ENCODE results near the gene TICRR.
"Not testable (repeated sequence)": the region's sequence is repeated elsewhere in the genome, so short reads cannot be mapped to it uniquely, and the experiment has no call there.

The TICRR gene

GRCh38 chr15:89566621-89567294 is 8.5 kb upstream of the TICRR start:
- DNase-seq = no peak

GRCh38 chr15:89569090-89569745 is 6.1 kb upstream of the TICRR start:
- no peak for DNase-seq

DNA sequence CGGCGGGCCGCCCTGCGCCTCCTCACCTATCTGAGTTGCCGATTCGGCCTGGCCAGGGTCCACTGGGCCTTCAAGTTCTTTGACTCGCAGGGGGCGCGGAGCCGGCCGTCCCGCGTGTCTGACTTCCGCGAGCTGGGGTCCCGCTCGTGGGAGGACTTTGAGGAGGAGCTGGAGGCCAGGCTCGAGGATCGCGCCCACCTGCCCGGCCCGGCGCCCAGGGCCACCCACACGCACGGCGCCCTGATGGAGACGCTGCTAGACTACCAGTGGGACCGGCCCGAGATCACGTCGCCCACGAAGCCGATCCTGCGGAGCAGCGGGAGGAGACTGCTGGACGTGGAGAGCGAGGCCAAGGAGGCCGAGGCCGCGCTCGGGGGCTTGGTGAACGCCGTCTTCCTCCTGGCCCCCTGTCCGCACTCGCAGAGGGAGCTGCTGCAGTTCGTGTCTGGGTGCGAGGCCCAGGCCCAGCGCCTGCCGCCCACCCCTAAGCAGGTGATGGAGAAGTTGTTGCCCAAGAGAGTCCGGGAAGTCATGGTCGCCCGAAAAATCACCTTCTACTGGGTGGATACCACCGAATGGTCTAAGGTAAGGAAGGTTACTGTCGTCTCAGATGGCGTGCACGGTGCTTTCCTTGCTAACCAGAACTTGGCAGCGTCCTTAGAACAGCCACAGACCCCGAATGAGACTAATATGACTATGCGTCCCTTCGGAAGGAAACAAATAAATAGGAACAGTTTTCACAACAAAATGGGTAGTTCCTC is 567 bp downstream of the TICRR start:
- DNase-seq = no peak

GRCh38 chr15:89576417-89576773 is 1.1 kb downstream of the TICRR start:
- no peak for DNase-seq

DNA sequence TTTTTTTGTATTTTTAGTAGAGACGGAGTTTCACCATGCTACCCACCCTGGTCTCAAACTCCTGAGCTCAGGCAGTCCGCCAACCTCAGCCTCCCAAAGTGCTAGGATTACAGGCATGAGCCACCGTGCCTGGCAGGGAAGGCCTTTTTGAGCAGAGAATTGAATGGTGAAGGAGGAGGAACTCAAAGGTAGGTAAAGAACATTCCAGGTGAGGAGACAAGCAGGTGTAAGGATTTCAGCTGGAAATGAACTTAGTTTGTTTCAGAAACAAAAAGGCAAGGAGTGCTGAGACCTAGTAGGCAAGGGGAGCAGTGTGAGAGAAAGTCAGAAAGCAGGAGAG is 2.5 kb downstream of the TICRR start:
- DNase-seq = no peak

DNA sequence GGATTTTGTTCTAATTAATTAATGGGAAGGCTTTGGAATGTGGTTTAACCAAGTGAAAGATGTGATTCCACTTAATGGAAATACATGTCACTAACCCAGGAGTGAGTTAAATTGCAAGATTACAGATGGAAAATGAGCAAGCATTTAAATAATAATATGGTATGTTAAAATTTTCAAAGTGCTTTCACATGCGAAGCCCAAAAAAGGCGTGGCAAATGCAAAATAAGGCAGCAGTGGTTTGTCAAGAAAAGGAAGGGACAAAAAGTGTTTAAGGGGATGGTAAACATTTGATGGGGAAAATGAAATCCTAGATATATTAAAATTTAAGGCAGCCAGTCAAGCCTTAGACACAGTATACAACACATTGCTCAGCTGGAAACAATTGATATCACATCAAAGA is 2.9 kb downstream of the TICRR start:
- no peak for DNase-seq

DNA sequence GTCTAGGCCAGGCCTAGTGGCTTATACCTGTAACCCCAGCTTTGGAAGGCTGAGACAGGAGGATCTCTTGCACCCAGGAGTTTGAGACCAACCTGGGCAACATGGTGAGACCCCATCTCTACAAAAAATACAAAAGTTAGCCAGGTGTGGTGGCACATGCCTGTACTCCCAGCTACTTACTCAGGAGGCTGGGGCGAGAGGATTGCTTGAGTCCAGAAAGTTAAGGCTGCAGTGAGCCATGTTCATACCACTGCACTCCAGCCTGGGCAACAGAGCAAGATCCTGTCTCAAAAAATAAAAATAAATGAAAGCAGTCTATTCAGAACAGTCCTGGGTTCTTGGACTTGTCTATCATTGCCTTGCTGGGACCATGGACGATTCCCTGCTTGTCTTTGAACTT is 5.5 kb downstream of the TICRR start:
- DNase-seq = not testable (repeated sequence)

- DNase-seq = no peak
Measured at GRCh38 chr15:89586651-89587050, 11.4 kb downstream of the TICRR start.

- DNase-seq = no peak
Measured at GRCh38 chr15:89587955-89588354, 12.7 kb downstream of the TICRR start.

DNA sequence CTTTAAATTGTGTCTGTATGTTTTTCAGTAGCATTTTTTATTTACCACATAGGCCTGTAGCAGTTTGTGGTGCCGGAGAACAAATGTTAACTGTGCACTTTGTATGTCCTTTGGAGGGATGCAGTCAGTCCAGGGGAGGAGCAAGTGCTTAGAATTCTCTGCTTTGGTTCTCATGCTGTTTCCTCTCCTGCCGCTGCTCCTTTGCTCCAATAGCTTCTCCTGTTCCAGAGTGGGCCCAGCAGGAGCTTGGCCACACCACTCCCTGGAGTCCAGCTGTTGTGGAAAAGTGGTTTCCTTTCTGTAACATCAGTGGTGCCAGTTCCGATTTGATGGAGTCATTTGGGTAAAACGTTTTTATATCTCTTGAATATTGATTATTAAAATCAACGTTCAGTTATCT is 16.6 kb downstream of the TICRR start:
- no peak for DNase-seq

DNA sequence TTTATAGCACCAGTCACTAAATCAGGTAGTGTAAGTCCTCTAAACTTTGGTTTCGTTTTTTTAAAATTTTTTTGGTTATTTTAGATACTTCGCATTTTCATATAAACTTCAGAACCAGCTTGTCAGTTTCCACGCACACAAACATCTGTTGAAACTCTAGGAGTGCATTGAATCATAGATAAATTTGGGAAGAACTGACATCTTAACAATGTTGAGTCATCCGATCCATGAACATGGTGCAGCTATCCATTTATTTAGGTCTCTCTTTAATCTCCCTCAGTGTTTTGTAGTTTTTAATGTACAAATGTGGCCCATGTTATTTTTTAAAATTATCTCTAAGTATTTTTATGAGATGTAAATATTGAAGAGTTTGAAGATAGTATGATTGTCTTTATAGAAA is 17.7 kb downstream of the TICRR start:
- DNase-seq = no peak

- DNase-seq = no peak
Measured at GRCh38 chr15:89599021-89599420, 23.8 kb downstream of the TICRR start.

- no peak for DNase-seq
Measured at GRCh38 chr15:89611317-89611716, 36.0 kb downstream of the TICRR start.

GRCh38 chr15:89613031-89613430 is 37.8 kb downstream of the TICRR start:
- DNase-seq = no peak

- DNase-seq = no peak
Measured at GRCh38 chr15:89614164-89614563, 38.9 kb downstream of the TICRR start.

GRCh38 chr15:89615135-89615534 is 39.9 kb downstream of the TICRR start:
- no peak for DNase-seq

- DNase-seq = no peak
Measured at GRCh38 chr15:89616228-89616627, 41.0 kb downstream of the TICRR start.

DNA sequence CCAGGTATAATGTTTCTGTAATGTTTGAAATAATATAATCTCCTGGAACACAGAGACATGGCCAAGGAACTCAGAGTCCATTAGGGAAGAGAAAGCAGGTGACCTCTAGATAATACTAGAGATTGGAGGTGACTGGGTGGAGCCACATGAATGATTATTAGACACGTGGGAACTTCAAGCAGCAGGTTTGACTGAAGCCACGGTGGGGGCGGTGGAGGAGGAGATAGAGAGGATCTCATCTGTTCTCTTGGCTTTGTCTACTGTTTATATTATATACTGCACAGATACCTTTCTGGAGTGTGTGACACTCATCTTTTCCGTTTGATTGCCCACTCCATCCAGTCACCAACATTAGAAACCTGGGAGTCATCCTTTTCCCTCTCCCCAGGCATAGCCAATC is 46.3 kb downstream of the TICRR start:
- DNase-seq = no peak

DNA sequence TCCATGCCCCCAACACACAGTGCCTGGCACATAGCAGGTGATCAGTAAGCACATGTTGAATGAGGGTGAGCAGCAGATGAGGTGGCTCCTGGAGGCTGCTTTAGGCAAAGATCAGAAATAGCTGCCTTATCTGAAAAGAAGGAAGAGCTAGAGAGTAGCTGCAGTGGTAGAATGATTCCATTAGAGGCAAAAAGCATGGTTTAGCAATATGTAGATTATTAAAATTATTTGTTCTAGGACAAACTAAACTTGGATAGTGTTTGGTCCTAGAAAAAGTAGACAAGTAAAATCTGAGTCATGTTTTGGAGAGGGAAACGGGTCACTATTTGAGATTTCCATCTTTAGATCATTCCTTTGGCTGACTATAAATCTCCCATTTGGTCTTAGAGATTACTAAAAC is 47.9 kb downstream of the TICRR start:
- DNase-seq = no peak

- no peak for DNase-seq
Measured at GRCh38 chr15:89625716-89626115, 50.4 kb downstream of the TICRR start.

GRCh38 chr15:89627256-89627970 is 52.1 kb downstream of the TICRR start:
- DNase-seq = no peak

DNA sequence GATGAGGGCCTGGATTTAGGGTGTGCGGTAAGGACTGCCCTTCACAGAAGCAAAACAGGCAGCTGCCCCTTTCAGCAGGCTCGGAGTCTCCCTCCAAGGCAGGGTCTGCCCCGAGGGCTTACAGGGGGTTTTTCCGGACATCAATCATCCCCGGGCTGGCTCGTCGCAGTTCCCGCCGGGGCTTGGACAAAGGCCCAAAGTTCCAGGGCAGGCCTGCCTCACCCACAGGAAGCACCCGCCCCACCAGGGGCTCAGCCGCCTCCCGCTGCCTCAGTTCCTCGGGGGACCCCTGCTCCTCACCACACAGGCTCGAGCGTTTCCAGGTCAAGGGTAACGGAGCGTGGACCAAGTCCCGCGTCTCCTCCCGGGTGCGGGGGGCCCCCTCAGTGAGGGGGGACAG is 53.0 kb downstream of the TICRR start:
- DNase-seq = no peak

DNA sequence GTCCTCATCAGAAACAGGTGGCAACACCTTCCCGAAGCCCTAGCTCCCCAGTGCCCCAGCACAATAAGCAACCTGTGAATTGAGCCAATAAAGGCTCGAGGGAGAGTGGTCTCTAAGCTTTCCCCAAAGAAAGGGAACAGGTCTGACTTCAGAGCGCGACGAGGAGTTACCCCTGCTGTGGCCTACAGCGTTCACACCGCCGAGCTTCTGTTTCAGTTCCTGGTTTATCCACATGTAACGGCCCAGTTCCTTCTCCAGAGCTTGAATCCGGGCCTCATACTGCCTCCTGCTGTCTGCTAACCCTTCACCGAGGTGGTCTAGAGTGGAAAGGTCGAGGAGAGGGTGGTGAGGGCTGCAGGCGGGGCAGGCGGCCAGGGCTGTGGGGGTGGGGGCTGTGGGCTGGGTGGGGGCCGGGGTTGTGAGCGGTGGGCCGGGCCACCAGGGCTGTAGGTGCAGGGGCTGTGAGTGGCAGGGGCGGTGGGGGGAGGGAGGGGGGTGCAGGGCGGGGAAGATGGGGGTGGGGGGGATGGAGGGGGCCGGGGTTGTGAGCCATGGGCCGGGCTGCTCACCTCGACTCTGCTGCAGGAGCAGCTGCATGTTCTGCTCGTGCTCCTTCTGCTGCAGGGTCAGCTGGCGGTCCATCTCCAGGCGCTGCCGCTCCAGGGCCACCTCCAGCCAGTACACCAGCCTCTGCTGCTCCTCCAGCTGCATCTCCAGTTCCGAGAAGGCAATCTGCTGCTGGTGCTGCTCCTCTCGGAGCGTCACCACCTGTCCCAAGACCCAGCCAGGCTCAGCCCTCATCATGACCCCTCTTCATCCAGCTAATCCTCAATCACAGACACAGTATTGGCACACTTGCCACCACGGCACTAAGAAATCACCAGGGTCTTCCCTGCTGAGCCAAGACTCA is 53.8 kb downstream of the TICRR start:
- no peak for DNase-seq
